ENCODE results near the gene GJC2.

DNA sequence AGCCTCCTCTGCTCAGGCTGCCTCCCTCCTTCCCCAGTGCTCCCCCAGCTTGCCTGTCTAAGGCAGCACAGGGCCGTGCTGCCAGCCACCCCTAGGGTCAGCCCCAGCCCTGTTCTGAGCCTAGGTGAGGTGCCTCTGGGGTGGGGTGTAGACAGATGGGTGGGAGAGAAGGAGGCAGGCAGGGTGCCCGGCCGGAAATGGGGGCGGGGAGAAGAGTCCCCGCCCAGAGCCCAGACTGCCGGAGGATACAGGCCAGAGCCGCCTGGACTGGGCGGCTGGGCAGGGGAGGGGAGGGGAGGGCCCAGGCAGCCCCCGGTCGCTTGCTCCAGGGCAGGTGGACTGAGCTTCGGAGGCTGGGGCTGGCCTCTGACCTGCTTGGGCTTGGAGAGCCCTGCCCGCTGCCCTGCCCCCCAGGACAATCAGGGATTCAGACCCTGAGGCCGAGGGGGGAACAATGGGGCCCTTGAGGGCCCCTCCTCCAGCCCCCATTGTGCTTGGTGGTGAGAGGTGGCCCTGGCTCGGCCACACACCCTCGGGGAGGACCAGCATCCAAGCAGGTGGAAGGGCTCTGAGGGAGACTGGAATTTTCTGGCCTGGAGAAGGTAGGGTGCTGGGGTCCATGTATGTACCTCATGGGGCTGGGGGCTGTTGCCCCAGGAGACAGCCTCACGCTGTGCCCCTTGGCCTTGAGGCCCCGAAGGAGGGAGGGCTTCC is at the start of gene GJC2:
- TF ChIP-seq, protein P1, sequence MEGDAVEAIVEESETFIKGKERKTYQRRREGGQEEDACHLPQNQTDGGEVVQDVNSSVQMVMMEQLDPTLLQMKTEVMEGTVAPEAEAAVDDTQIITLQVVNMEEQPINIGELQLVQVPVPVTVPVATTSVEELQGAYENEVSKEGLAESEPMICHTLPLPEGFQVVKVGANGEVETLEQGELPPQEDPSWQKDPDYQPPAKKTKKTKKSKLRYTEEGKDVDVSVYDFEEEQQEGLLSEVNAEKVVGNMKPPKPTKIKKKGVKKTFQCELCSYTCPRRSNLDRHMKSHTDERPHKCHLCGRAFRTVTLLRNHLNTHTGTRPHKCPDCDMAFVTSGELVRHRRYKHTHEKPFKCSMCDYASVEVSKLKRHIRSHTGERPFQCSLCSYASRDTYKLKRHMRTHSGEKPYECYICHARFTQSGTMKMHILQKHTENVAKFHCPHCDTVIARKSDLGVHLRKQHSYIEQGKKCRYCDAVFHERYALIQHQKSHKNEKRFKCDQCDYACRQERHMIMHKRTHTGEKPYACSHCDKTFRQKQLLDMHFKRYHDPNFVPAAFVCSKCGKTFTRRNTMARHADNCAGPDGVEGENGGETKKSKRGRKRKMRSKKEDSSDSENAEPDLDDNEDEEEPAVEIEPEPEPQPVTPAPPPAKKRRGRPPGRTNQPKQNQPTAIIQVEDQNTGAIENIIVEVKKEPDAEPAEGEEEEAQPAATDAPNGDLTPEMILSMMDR (IDR thresholded peaks at IDR 0.05) = no peak
- TF ChIP-seq POLR2A (IDR thresholded peaks at IDR 0.05) = no peak

Data from testis (tissue), 2 donors.